Breast epithelium (tissue), 4 donors: ENCODE results near the gene GPR6. TPM values are rescaled to one million over a fixed set of nuclear protein-coding genes. Genes with fewer than 3 reads are reported as not detected.
A peak's percentile ranks its signal among the peaks of the same experiment; 100 is the strongest.

Experiments
- DNase-seq, 2 donors: peaks; one replicate each; pipeline ENCODE4 v3.0.0-alpha.2; 2019; ENCODE audit warnings: low spot score in 2 of 2
- H3K27ac ChIP-seq, 2 donors: fragments of 200-600 bp; sonication (generic) in 1 of 2; one replicate each; pipeline ENCODE4 v1.5.1; 2016 to 2019; ENCODE audit warnings: mild to moderate bottlenecking in 1 of 2
- H3K27me3 ChIP-seq, 2 donors: fragments of 200-600 bp; sonication (generic) in 1 of 2; one replicate each; pipeline versions ENCODE4 v1.5.1 to v1.6.0; 2017 to 2019; ENCODE audit warnings: control low read depth in 1 of 2, mild to moderate bottlenecking in 1 of 2
- H3K36me3 ChIP-seq: fragments of 200-600 bp; one replicate; pipeline ENCODE4 v1.5.1; 2019
- H3K4me1 ChIP-seq, 2 donors: fragments of 200-600 bp; sonication (generic); one replicate each; pipeline ENCODE4 v1.5.1; 2016 to 2019; ENCODE audit warnings: control low read depth in 1 of 2
- H3K4me3 ChIP-seq, 3 donors: fragments of 200-600 bp; sonication (generic); 1 replicate in 2 of 3; 2 replicates in 1 of 3; pipeline ENCODE4 v1.5.1; 2016 to 2019; ENCODE audit warnings: mild to moderate bottlenecking in 3 of 3, moderate library complexity in 2 of 3
- H3K9me3 ChIP-seq, 2 donors: fragments of 200-600 bp; sonication (generic) in 1 of 2; one replicate each; pipeline ENCODE4 v1.5.1; 2016 to 2019; ENCODE audit warnings: control low read depth in 1 of 2
- POLR2A ChIP-seq: fragments of 450-650 bp; IDR thresholded peaks from one replicate; pipeline ENCODE4 v1.6.1; 2016; ENCODE audit warnings: antibody characterized with exemption, mild to moderate bottlenecking, moderate library complexity
- POLR2AphosphoS5 ChIP-seq, 3 donors: sonication (generic); formaldehyde crosslinking; IDR thresholded peaks; one replicate each; pipeline ENCODE4 v1.6.1; 2017; ENCODE audit warnings: antibody characterized with exemption in 3 of 3
- intact Hi-C: fragments of 100-400 bp; cut with DNase I; formaldehyde crosslinking; loops from one replicate; pipeline ENCODE4 v1.15.1; 2023; ENCODE audit warnings: low total_unique reads
- total RNA-seq, 3 donors: library from RNA; depleted of rRNA; stranded (reverse); fragments of >200 nt; gene quantifications; one replicate each; pipeline ENCODE4 v1.1.0, GENCODE V29; 2016
- TF ChIP-seq, protein P1 (sequence below), 3 donors: fragments of 450-650 bp; IDR thresholded peaks; one replicate each; pipeline ENCODE4 v1.5.1; 2016 to 2017; ENCODE audit warnings: antibody characterized with exemption in 3 of 3, mild to moderate bottlenecking in 3 of 3, moderate library complexity in 3 of 3

The GPR6 gene
- total RNA-seq, 3 donors from 2014 or later: 0.15 TPM; not detected in 2

DNA sequence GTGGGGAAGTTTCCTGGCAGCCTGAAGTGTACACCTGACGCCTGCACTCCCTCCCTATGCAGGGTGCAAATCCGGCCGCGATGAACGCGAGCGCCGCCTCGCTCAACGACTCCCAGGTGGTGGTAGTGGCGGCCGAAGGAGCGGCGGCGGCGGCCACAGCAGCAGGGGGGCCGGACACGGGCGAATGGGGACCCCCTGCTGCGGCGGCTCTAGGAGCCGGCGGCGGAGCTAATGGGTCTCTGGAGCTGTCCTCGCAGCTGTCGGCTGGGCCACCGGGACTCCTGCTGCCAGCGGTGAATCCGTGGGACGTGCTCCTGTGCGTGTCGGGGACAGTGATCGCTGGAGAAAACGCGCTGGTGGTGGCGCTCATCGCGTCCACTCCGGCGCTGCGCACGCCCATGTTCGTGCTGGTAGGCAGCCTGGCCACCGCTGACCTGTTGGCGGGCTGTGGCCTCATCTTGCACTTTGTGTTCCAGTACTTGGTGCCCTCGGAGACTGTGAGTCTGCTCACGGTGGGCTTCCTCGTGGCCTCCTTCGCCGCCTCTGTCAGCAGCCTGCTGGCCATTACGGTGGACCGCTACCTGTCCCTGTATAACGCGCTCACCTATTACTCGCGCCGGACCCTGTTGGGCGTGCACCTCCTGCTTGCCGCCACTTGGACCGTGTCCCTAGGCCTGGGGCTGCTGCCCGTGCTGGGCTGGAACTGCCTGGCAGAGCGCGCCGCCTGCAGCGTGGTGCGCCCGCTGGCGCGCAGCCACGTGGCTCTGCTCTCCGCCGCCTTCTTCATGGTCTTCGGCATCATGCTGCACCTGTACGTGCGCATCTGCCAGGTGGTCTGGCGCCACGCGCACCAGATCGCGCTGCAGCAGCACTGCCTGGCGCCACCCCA, 1.2 kb downstream of the GPR6 start:
- Histone ChIP-seq H3K27me3 (peaks cover 7 to 50% of the 10 kb centered on the region in 2 donors), H3K4me1 (no peaks in the 10 kb centered on the region)
- intact Hi-C loops: no loop called here

DNA sequence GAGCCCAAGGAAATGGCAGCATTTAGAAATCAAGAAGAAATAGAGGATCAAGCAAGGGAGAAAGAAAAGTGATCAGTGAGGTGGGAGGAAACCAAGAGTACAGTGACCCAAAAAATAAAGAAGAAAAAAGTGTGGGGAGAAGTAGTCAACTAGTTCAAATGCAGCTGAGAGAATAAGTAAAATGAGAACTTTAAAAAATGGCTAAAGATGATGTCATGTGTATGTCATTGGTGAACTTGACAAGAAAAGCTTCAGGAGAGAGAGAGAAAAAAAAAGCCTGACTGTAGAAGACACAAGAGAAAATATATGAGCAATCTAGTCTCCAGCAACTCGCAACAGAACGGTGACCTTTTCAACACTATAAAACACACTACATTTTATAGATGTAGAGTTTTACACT, 6.3 kb downstream of the GPR6 start:
- Histone ChIP-seq H3K27ac (no peak overlapping the region), H3K4me3 (no peak overlapping the region), H3K27me3 (peaks cover 0 to 12% of the 10 kb centered on the region in 2 donors), H3K4me1 (no peaks in the 10 kb centered on the region), H3K9me3 (no peaks in the 10 kb centered on the region), H3K36me3 (no peaks in the 10 kb centered on the region)
- intact Hi-C loops: no loop called here
- TF ChIP-seq, protein P1, sequence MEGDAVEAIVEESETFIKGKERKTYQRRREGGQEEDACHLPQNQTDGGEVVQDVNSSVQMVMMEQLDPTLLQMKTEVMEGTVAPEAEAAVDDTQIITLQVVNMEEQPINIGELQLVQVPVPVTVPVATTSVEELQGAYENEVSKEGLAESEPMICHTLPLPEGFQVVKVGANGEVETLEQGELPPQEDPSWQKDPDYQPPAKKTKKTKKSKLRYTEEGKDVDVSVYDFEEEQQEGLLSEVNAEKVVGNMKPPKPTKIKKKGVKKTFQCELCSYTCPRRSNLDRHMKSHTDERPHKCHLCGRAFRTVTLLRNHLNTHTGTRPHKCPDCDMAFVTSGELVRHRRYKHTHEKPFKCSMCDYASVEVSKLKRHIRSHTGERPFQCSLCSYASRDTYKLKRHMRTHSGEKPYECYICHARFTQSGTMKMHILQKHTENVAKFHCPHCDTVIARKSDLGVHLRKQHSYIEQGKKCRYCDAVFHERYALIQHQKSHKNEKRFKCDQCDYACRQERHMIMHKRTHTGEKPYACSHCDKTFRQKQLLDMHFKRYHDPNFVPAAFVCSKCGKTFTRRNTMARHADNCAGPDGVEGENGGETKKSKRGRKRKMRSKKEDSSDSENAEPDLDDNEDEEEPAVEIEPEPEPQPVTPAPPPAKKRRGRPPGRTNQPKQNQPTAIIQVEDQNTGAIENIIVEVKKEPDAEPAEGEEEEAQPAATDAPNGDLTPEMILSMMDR (IDR thresholded peaks at IDR 0.05): no peak
- TF ChIP-seq POLR2A: no peak
- no peak for TF ChIP-seq POLR2AphosphoS5 (IDR thresholded peaks at IDR 0.05)
- DNase-seq: no peak

More for the DNA sequence above, 1.2 kb downstream of the GPR6 start:
- H3K36me3 ChIP-seq: no peaks in the 10 kb centered on the region
- TF ChIP-seq, protein P1 (IDR thresholded peaks at IDR 0.05): no peak
- TF ChIP-seq POLR2AphosphoS5 (IDR thresholded peaks at IDR 0.05) (no peak), POLR2A (no peak)
- DNase-seq: no peak
- no peak overlapping the region for H3K27ac ChIP-seq
- no peaks in the 10 kb centered on the region for H3K9me3 ChIP-seq
- H3K4me3 ChIP-seq: peak overlapping the region in 1 of 3 donors; percentile 25

GRCh38 chr6:109987196-109987595, 9.1 kb downstream of the GPR6 start:
- DNase-seq: no peak
- TF ChIP-seq POLR2A (no peak), POLR2AphosphoS5 (IDR thresholded peaks at IDR 0.05) (no peak)
- TF ChIP-seq, protein P1 (IDR thresholded peaks at IDR 0.05): no peak
- no peaks in the 10 kb centered on the region for H3K9me3 ChIP-seq
- no peak overlapping the region for H3K27ac ChIP-seq
- H3K27me3 ChIP-seq: no peaks in the 10 kb centered on the region
- no peaks in the 10 kb centered on the region for H3K36me3 ChIP-seq
- intact Hi-C loops: no loop called here
- no peaks in the 10 kb centered on the region for H3K4me1 ChIP-seq
- no peak overlapping the region for H3K4me3 ChIP-seq

DNA sequence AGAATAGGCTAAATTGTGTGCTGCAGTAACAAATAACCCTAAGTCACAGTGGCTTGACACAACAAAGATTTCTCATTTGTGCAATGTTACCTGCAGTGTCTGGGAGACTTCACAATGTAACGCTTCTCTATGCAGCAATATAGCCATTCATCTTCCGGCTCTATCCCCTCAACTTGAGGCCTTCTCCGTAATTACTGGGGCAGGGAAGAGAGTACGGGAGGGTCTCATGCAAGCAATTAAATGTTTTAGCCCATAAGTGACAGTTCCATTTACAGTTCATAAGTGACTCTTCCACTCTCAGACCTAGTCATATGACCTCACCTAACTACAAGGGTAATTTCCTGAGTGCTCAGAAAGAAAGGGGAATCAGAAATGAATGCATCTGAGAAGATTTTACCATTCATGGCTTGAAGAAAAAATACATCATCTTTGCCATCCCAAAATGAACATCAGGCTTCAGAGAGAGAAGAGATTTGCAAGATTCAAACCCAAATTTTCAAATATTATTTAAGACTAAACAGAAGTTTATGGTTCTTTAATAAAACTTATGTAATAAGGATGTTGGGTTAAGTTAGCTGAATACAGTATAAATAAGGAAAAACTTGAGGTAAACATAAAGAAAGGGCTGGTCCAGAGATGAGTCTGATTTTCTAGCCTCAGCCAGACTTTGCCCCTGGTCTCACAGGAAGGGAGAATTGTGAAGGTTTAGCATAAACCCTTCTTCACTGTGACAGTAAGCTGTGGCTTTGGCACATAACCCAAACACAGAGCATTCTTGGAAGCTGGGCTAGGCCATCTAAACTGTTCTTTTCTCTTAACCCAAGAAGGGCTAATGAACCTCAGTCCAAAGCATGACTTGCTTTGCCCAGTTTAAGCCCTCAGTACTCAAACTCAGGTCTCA, 13.3 kb downstream of the GPR6 start:
- intact Hi-C loops: no loop called here
- TF ChIP-seq POLR2AphosphoS5 (IDR thresholded peaks at IDR 0.05) (no peak), POLR2A (no peak)
- TF ChIP-seq, protein P1 (IDR thresholded peaks at IDR 0.05): no peak
- H3K4me1 ChIP-seq: no peaks in the 10 kb centered on the region
- H3K9me3 ChIP-seq: no peaks in the 10 kb centered on the region
- DNase-seq: no peak
- H3K27me3 ChIP-seq: no peaks in the 10 kb centered on the region
- no peaks in the 10 kb centered on the region for H3K36me3 ChIP-seq
- H3K4me3 ChIP-seq: no peak overlapping the region
- no peak overlapping the region for H3K27ac ChIP-seq
